HL-60/S4 treated with retinoic acid at 250 ng/mL for 4 days and 3 days (cell line): ENCODE results near the gene ASCC3.

ENCODE experiments used
- in situ Hi-C: fragments of 300-500 bp; cut with MboI; formaldehyde crosslinking; loops from 2 replicates; pipeline ENCODE4 v1.7.0; 2022; ENCODE audit warnings: low sequenced_read_pairs

ASCC3 gene

GRCh38 chr6:100468016-100468622 lies 413.0 kb downstream of the ASCC3 start:
- in situ Hi-C loops, result no loop called here

GRCh38 chr6:100467129-100468015 lies 413.8 kb downstream of the ASCC3 start:
- in situ Hi-C loops, result no loop called here

- in situ Hi-C loops, result no loop called here
Observed at GRCh38 chr6:100466410-100467128, 414.6 kb downstream of the ASCC3 start.

GRCh38 chr6:100465701-100466409 lies 415.3 kb downstream of the ASCC3 start:
- in situ Hi-C loops, result no loop called here

DNA sequence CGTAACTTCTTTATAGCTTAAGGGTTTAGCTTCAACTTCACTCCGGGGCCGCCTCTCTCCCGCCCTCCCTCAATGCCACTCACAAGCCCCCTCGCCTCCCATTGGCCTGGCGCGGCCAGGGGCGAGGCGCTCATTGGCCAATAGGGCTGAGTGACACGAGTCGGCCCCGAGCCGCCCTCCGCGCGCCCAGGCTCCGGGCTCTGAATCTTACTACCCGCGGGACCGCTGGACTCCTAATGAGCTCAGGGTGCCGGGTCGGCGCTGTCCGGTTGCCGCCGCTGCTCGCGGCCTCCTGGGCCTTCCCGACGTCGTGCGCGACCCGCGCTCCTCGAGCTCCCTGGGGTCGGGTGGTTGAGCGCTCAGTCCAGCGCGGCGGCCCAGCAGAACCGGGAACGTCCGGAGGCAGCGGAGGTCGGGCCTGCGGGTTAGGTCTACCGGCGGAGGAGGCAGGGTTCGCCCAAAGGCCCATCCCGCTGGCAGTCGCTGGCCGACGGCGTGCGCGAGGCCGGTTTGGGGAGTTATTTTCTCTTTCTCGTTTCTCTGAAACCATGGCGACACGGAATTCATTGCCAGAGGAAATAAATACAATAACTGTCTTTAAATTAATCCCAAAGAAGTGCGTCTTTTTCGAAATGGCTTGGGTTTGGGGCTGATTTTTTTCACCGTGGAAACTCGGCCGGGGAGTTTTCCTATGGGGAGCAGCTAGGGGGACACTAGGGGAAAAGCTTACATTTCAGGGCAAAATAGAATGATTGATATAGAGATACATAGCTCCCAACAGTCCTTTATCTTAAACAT lies 416.0 kb downstream of the ASCC3 start, which contains the start of gene SIM1:
TSS of gene SIM1 (minus strand) at position 19 of the 798 bp plus-strand sequence. CDS start 1,453 bp downstream, outside the sequence.
- in situ Hi-C loops, result no loop called here

DNA sequence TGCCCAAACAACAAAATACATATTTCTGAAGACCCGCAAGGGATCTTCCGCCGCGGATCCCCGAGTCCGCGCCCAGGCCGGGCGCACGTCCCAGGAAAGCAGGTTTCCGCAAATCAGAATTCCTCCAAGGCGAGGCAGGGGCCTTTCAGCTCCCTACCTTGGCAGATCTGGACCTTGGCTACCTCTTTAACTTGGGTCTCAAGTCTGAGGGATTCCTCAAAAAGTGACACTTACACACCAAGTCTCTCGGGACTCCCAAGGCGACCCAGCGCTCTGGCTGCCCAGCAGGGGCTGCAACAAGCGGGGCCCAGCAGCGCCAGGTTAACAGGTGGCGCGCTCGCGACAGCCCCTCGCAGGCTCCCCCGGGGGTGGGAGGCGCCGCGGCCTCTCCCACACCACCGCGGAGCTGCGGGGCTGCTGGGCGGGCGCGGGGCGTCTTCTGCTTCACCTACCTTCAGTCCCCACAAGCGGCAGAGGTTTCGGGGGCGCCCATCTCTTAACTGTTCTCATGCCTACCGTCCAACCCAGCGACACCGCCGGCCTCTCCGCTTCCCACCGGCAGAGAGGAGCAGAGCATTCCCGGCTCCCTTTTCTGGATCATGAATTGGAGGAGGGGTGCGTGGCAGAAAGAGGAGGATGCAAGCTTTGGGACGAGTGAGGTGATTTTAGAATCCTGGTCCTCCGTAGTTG lies 416.8 kb downstream of the ASCC3 start:
- in situ Hi-C loops, result no loop called here

DNA sequence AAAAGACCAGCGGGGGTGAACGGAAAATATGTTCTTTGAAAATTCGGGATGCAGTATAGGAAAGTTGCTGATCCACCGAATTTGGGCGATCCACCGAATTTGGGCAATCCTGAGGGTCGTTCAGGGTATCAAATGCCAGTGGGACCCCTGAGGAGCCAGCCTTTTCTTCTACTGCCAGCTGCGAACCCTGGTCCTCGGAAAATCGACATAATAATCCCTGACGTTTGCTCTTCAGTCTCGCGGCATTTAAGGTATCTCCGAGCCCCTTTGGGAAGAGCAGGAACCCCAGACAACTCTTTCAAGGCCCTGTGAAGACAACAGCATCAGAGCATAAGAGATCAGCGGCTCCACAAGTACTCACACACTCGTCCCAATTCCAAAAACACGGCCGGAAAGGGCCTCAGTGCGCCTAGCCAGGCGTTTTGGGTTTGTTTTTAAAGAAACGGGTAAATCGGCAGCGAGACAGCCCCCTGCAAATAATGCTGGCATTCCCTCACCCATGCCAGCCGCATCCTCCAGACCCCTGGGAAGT lies 417.4 kb downstream of the ASCC3 start:
- in situ Hi-C loops, result no loop called here

GRCh38 chr6:100462706-100463629 lies 418.2 kb downstream of the ASCC3 start:
- in situ Hi-C loops, result no loop called here

DNA sequence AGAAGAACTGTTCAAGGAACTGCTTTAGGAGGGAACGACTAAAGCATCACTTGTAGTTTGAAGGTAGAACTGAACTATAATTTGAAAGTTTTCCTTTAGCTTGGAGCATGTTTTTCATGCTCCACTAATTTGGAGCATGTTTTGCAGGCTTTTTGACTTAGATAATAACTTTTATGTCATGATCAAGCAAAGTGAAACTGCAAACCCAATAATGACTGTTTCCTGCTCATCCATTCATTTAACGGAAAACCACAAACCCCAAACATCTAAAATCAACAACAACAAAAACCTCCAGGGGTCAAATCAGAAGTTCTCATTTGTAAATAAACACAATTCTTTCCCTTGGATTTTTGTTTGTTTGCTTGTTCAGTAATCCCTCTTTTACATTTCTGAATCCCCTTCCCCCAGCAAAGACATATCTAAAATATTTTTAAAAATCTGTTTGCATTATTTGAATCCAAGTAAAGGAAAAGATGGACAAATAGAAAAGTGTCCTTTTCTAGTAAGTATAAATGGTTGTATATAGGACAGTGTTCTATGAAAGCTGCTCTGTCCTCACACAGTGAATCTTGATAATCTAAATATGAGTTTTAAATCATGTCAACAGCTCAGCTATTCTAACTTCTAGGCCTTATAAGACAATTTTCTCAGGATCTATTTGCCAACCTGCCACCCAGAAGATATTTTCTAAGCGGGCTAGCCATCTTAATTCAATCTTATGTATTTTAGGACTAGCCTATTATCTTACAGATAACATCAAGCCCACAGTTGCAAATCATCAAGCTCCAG lies 419.0 kb downstream of the ASCC3 start:
- in situ Hi-C loops, result no loop called here

DNA sequence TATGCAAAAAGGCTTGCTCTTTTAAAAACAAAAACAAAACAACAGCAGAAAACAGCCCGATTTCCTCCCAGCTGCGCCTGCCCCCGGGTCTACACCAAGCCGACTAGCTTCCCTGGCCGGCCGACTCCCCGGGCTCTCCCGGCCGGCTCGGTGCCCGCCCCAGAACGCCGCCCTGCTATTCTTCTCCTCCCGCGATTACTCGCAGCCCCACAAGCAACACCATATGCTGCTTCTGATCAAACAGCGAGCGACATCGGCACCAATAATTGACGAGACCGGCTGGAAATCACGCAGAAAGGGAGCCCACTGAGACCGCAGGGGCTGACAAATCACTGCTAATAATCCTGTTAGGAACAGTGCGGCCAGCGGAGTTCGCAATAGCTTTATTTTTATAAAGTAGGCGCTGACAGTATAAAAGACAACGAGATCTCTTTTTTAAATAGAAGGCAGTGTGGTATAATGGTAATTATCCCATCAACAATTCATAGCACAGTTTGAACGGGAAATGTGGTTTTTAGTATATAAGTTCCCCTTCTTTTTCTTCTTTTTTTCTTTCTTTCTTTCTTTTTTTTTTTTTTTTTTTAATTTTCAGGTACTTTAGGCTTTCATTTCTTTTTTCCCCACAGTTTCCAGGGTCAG lies 419.7 kb downstream of the ASCC3 start:
- in situ Hi-C loops, result no loop called here

- in situ Hi-C loops, result no loop called here
Observed at GRCh38 chr6:100460650-100461204, 420.4 kb downstream of the ASCC3 start.

GRCh38 chr6:100459592-100460184 lies 421.4 kb downstream of the ASCC3 start:
- in situ Hi-C loops, result no loop called here

- in situ Hi-C loops, result no loop called here
Observed at GRCh38 chr6:100458841-100459591, 422.1 kb downstream of the ASCC3 start.
